ENCODE data around the gene CD1C. TPM values are rescaled to one million over a fixed set of nuclear protein-coding genes. Genes with fewer than 3 reads are reported as not detected.

CD1C gene
- total and polyA plus RNA-seq, 2 donors from 2014 or later, result 0.45 to 4.8 TPM

- Histone ChIP-seq H3K36me3 (ENCODE audit: control insufficient read depth in 2 of 3, insufficient read depth in 3 of 3, low read length in 3 of 3) (no peaks in the 10 kb centered on the region), H3K4me3 (ENCODE audit: low read length in 3 of 3) (no peak overlapping the region), H3K4me1 (ENCODE audit: control insufficient read depth in 2 of 3, insufficient read depth in 2 of 3, low read depth in 1 of 3, low read length in 3 of 3) (no peaks in the 10 kb centered on the region), H3K9ac (ENCODE audit: low read length in 3 of 3) (no peak overlapping the region), H3K27me3 (ENCODE audit: control insufficient read depth, insufficient read depth, low read length) (no peaks in the 10 kb centered on the region), H3K9me3 (ENCODE audit: control insufficient read depth in 2 of 3, insufficient read depth in 1 of 3, low read length in 3 of 3) (no peaks in the 10 kb centered on the region), H3K27ac (ENCODE audit: low read depth in 2 of 2, low read length in 2 of 2) (no peak overlapping the region)
- TF ChIP-seq CTCF (IDR thresholded peaks at IDR 0.05; ENCODE audit: borderline replicate concordance, extremely low read depth, insufficient read depth), result no peak
- DNase-seq, result no peak
- intact Hi-C loops (cut with DNase I), result no loop called here
- FAIRE-seq, result no peak
Observed at GRCh38 chr1:158290321-158290844, 660 bp downstream of the CD1C start.

- Histone ChIP-seq H3K4me1 (ENCODE audit: control insufficient read depth in 2 of 3, insufficient read depth in 2 of 3, low read depth in 1 of 3, low read length in 3 of 3) (no peaks in the 10 kb centered on the region), H3K27me3 (ENCODE audit: control insufficient read depth, insufficient read depth, low read length) (no peaks in the 10 kb centered on the region), H3K9ac (ENCODE audit: low read length in 3 of 3) (no peak overlapping the region), H3K36me3 (ENCODE audit: control insufficient read depth in 2 of 3, insufficient read depth in 3 of 3, low read length in 3 of 3) (no peaks in the 10 kb centered on the region), H3K4me3 (ENCODE audit: low read length in 3 of 3) (no peak overlapping the region), H3K27ac (ENCODE audit: low read depth in 2 of 2, low read length in 2 of 2) (no peak overlapping the region), H3K9me3 (ENCODE audit: control insufficient read depth in 2 of 3, insufficient read depth in 1 of 3, low read length in 3 of 3) (peaks cover 0 to 4% (median 0%) of the 10 kb centered on the region in 3 donors)
- no peak for DNase-seq
- TF ChIP-seq CTCF (IDR thresholded peaks at IDR 0.05; ENCODE audit: borderline replicate concordance, extremely low read depth, insufficient read depth), result no peak
- intact Hi-C loops (cut with DNase I), result no loop called here
- no peak for FAIRE-seq
Observed at GRCh38 chr1:158295791-158296190, 6.1 kb downstream of the CD1C start.

GRCh38 chr1:158310623-158311022, 20.9 kb downstream of the CD1C start:
- H3K9me3 ChIP-seq (ENCODE audit: control insufficient read depth in 2 of 3, insufficient read depth in 1 of 3, low read length in 3 of 3), result peaks cover 0 to 9% (median 3%) of the 10 kb centered on the region in 3 donors
- no peaks in the 10 kb centered on the region for H3K36me3 ChIP-seq (ENCODE audit: control insufficient read depth in 2 of 3, insufficient read depth in 3 of 3, low read length in 3 of 3)
- TF ChIP-seq CTCF (IDR thresholded peaks at IDR 0.05; ENCODE audit: borderline replicate concordance, extremely low read depth, insufficient read depth), result no peak
- FAIRE-seq, result no peak
- no peak overlapping the region for H3K4me3 ChIP-seq (ENCODE audit: low read length in 3 of 3)
- intact Hi-C loops (cut with DNase I), result no loop called here
- no peaks in the 10 kb centered on the region for H3K4me1 ChIP-seq (ENCODE audit: control insufficient read depth in 2 of 3, insufficient read depth in 2 of 3, low read depth in 1 of 3, low read length in 3 of 3)
- no peaks in the 10 kb centered on the region for H3K27me3 ChIP-seq (ENCODE audit: control insufficient read depth, insufficient read depth, low read length)
- no peak for DNase-seq
- no peak overlapping the region for H3K27ac ChIP-seq (ENCODE audit: low read depth in 2 of 2, low read length in 2 of 2)
- no peak overlapping the region for H3K9ac ChIP-seq (ENCODE audit: low read length in 3 of 3)

- Histone ChIP-seq H3K4me3 (ENCODE audit: low read length in 3 of 3) (no peak overlapping the region), H3K9ac (ENCODE audit: low read length in 3 of 3) (no peak overlapping the region), H3K27ac (ENCODE audit: low read depth in 2 of 2, low read length in 2 of 2) (no peak overlapping the region), H3K36me3 (ENCODE audit: control insufficient read depth in 2 of 3, insufficient read depth in 3 of 3, low read length in 3 of 3) (no peaks in the 10 kb centered on the region), H3K4me1 (ENCODE audit: control insufficient read depth in 2 of 3, insufficient read depth in 2 of 3, low read depth in 1 of 3, low read length in 3 of 3) (no peaks in the 10 kb centered on the region), H3K27me3 (ENCODE audit: control insufficient read depth, insufficient read depth, low read length) (no peaks in the 10 kb centered on the region), H3K9me3 (ENCODE audit: control insufficient read depth in 2 of 3, insufficient read depth in 1 of 3, low read length in 3 of 3) (peaks cover 0 to 9% (median 3%) of the 10 kb centered on the region in 3 donors)
- FAIRE-seq, result no peak
- DNase-seq, result no peak
- TF ChIP-seq CTCF (IDR thresholded peaks at IDR 0.05; ENCODE audit: borderline replicate concordance, extremely low read depth, insufficient read depth), result no peak
- intact Hi-C loops (cut with DNase I), result no loop called here
Observed at GRCh38 chr1:158311066-158311465, 21.3 kb downstream of the CD1C start.

Measured in kidney (tissue), 14 donors.